HG03354 (cell line): ENCODE measurements around the gene SLC22A31.

Experiments used
- ATAC-seq: cut with Tn5 transposase; IDR thresholded peaks from one replicate; pipeline ENCODE4 v1.9.1; 2021; ENCODE audit warnings: mild to moderate bottlenecking; ENCODE audit not compliant: unreplicated experiment, poor library complexity, severe bottlenecking

The SLC22A31 gene

GRCh38 chr16:89184933-89185794 lies 15.2 kb downstream of the SLC22A31 start:
- ATAC-seq, result no peak

- ATAC-seq, result no peak
Observed at GRCh38 chr16:89184677-89184932, 15.7 kb downstream of the SLC22A31 start.

- ATAC-seq, result no peak
Observed at GRCh38 chr16:89183975-89184676, 16.2 kb downstream of the SLC22A31 start.

GRCh38 chr16:89183463-89183862 lies 16.9 kb downstream of the SLC22A31 start:
- no peak for ATAC-seq

- ATAC-seq, result no peak
Observed at GRCh38 chr16:89179656-89180315, 20.6 kb downstream of the SLC22A31 start.

- ATAC-seq, result no peak
Observed at GRCh38 chr16:89179148-89179484, 21.2 kb downstream of the SLC22A31 start.

- no peak for ATAC-seq
Observed at GRCh38 chr16:89178453-89179147, 21.7 kb downstream of the SLC22A31 start.

- no peak for ATAC-seq
Observed at GRCh38 chr16:89177501-89177900, 22.8 kb downstream of the SLC22A31 start.

GRCh38 chr16:89176717-89177116 lies 23.6 kb downstream of the SLC22A31 start:
- ATAC-seq, result no peak

GRCh38 chr16:89176147-89176690 lies 24.1 kb downstream of the SLC22A31 start:
- ATAC-seq, result no peak

- no peak for ATAC-seq
Observed at GRCh38 chr16:89175280-89176146, 24.8 kb downstream of the SLC22A31 start.

- ATAC-seq, result no peak
Observed at GRCh38 chr16:89174877-89175276, 25.5 kb downstream of the SLC22A31 start.

- ATAC-seq, result no peak
Observed at GRCh38 chr16:89174055-89174827, 26.1 kb downstream of the SLC22A31 start.

GRCh38 chr16:89173174-89173921 lies 27.0 kb downstream of the SLC22A31 start:
- no peak for ATAC-seq

GRCh38 chr16:89172528-89173173 lies 27.7 kb downstream of the SLC22A31 start:
- ATAC-seq, result no peak

- no peak for ATAC-seq
Observed at GRCh38 chr16:89172171-89172527, 28.2 kb downstream of the SLC22A31 start.
